ENCODE data around the gene PCBP3. TPM values are rescaled to one million over a fixed set of nuclear protein-coding genes. Genes with fewer than 3 reads are reported as not detected.
"Not testable (repeated sequence)": the region's sequence is repeated elsewhere in the genome, so short reads cannot be mapped to it uniquely, and the experiment has no call there.

The PCBP3 gene
- total RNA-seq, 1 experiment from 2014 or later, result not detected

GRCh38 chr21:45669382-45669781, 25.9 kb downstream of the PCBP3 start:
- ChIA-PET POLR2A (no interaction called here), CTCF (interaction anchor here (0.5 kb wide), 1 partner anchor 23 kb away, joined by 3 read pairs; no protein-coding TSS in a partner anchor)
- Histone ChIP-seq H3K4me1 (ENCODE audit: control insufficient read depth, insufficient read depth, low read length) (no peaks in the 10 kb centered on the region), H3K27me3 (ENCODE audit: control insufficient read depth, insufficient read depth, low read length) (no peaks in the 10 kb centered on the region; the same call in 1 of the 2 replicates), H3K36me3 (ENCODE audit: control insufficient read depth, insufficient read depth, low read length) (no peaks in the 10 kb centered on the region), H3K4me3 (ENCODE audit: low read depth in 2 of 2, low read length in 2 of 2) (no peak overlapping the region), H3K27ac (ENCODE audit: low read length) (no peak overlapping the region), H3K9me3 (ENCODE audit: control insufficient read depth, insufficient read depth, low read depth, low read length) (no peaks in the 10 kb centered on the region)
- no peak for ATAC-seq
- in situ Hi-C loops (cut with HindIII; ENCODE audit: low pct_unique_long_range_greater_than_20kb, low sequenced_read_pairs), result no loop called here
- DNase-seq (ENCODE audit: low read depth, low spot score), result no peak
- intact Hi-C loops (cut with micrococcal nuclease; ENCODE audit: unreplicated experiment), result no loop called here
- BruUV-seq (replicated peaks), result no TSS peak
- TF ChIP-seq POLR2AphosphoS5 (IDR thresholded peaks at IDR 0.05; ENCODE audit: low read depth, low read length) (no peak), SIN3A (IDR thresholded peaks at IDR 0.05; ENCODE audit: borderline replicate concordance, insufficient read depth, low read depth, low read length) (no peak), CTCF (IDR thresholded peaks at IDR 0.05) (no peak), TCF7L2 (IDR thresholded peaks at IDR 0.05; ENCODE audit: low read depth, low read length) (no peak)
- TF ChIP-seq, protein P1, sequence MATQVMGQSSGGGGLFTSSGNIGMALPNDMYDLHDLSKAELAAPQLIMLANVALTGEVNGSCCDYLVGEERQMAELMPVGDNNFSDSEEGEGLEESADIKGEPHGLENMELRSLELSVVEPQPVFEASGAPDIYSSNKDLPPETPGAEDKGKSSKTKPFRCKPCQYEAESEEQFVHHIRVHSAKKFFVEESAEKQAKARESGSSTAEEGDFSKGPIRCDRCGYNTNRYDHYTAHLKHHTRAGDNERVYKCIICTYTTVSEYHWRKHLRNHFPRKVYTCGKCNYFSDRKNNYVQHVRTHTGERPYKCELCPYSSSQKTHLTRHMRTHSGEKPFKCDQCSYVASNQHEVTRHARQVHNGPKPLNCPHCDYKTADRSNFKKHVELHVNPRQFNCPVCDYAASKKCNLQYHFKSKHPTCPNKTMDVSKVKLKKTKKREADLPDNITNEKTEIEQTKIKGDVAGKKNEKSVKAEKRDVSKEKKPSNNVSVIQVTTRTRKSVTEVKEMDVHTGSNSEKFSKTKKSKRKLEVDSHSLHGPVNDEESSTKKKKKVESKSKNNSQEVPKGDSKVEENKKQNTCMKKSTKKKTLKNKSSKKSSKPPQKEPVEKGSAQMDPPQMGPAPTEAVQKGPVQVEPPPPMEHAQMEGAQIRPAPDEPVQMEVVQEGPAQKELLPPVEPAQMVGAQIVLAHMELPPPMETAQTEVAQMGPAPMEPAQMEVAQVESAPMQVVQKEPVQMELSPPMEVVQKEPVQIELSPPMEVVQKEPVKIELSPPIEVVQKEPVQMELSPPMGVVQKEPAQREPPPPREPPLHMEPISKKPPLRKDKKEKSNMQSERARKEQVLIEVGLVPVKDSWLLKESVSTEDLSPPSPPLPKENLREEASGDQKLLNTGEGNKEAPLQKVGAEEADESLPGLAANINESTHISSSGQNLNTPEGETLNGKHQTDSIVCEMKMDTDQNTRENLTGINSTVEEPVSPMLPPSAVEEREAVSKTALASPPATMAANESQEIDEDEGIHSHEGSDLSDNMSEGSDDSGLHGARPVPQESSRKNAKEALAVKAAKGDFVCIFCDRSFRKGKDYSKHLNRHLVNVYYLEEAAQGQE (IDR thresholded peaks at IDR 0.05; ENCODE audit: insufficient read depth in 1 of 2, low read depth in 2 of 2, low read length in 1 of 2), result no peak

DNA sequence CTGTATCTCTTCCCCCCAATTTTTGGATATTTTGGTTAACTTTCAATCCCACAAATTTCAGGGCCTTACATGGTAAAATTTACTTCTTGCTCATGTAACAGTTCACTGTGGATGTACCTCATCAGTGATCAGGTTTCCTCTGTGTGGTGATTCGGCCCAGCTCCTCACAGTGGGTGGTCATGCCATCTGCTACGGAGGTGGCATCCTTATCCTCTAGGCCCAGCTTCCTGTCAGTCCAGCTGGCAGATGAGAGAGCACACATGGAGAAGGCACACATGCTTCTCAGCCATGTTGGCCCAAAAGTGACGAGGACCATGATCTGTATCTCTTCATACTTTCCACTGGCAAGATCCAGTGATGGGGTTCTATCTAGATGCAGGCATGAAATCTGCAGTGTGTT, 27.2 kb downstream of the PCBP3 start:
- DNase-seq (ENCODE audit: low read depth, low spot score) (no peak), ATAC-seq (no peak)
- Histone ChIP-seq H3K36me3 (ENCODE audit: control insufficient read depth, insufficient read depth, low read length) (no peaks in the 10 kb centered on the region), H3K4me3 (ENCODE audit: low read depth in 2 of 2, low read length in 2 of 2) (no peak overlapping the region), H3K4me1 (ENCODE audit: control insufficient read depth, insufficient read depth, low read length) (no peaks in the 10 kb centered on the region), H3K9me3 (ENCODE audit: control insufficient read depth, insufficient read depth, low read depth, low read length) (no peaks in the 10 kb centered on the region), H3K27ac (ENCODE audit: low read length) (no peak overlapping the region), H3K27me3 (ENCODE audit: control insufficient read depth, insufficient read depth, low read length) (no peaks in the 10 kb centered on the region; the same call in 1 of the 2 replicates)
- ChIA-PET POLR2A (no interaction called here), CTCF (no interaction called here)
- intact Hi-C loops (cut with micrococcal nuclease; ENCODE audit: unreplicated experiment) (no loop called here), in situ Hi-C loops (cut with HindIII; ENCODE audit: low pct_unique_long_range_greater_than_20kb, low sequenced_read_pairs) (no loop called here)
- TF ChIP-seq CTCF (IDR thresholded peaks at IDR 0.05) (no peak), SIN3A (IDR thresholded peaks at IDR 0.05; ENCODE audit: borderline replicate concordance, insufficient read depth, low read depth, low read length) (no peak), POLR2AphosphoS5 (IDR thresholded peaks at IDR 0.05; ENCODE audit: low read depth, low read length) (no peak), TCF7L2 (IDR thresholded peaks at IDR 0.05; ENCODE audit: low read depth, low read length) (no peak)
- TF ChIP-seq, protein P1 (IDR thresholded peaks at IDR 0.05; ENCODE audit: insufficient read depth in 1 of 2, low read depth in 2 of 2, low read length in 1 of 2), result no peak
- BruUV-seq (replicated peaks), result no TSS peak

GRCh38 chr21:45678790-45679189, 35.3 kb downstream of the PCBP3 start:
- in situ Hi-C loops (cut with HindIII; ENCODE audit: low pct_unique_long_range_greater_than_20kb, low sequenced_read_pairs); CTCF ChIA-PET; H3K4me3 ChIP-seq (ENCODE audit: low read depth in 2 of 2, low read length in 2 of 2); H3K27ac ChIP-seq (ENCODE audit: low read length); H3K4me1 ChIP-seq (ENCODE audit: control insufficient read depth, insufficient read depth, low read length); H3K36me3 ChIP-seq (ENCODE audit: control insufficient read depth, insufficient read depth, low read length); ATAC-seq; POLR2A ChIA-PET; H3K9me3 ChIP-seq (ENCODE audit: control insufficient read depth, insufficient read depth, low read depth, low read length); BruUV-seq (replicated peaks); DNase-seq (ENCODE audit: low read depth, low spot score); intact Hi-C loops (cut with micrococcal nuclease; ENCODE audit: unreplicated experiment); H3K27me3 ChIP-seq (ENCODE audit: control insufficient read depth, insufficient read depth, low read length): not testable (repeated sequence)

Data from Panc1 (cell line).